ENCODE measurements around the gene MAP3K2.

DNA sequence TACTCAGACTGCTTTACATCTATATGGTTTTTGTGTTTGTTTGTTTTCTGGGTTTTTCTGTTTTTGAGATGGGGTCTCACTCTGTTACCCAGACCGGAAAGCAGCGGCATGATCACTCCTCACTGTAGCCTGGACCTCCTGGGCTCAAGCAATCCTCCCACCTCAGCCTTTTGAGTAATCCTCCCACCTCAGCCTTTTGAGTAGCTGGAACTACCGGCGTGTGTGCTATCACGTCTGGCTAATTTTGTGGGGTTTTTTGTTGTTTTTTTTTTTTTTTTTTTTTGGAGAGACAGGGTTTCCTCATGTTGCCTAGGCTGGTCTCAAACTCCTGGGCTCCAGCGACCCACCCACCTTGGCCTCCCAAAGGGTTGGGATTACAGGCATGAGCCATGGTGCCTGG is 9.1 kb downstream of the MAP3K2 start:
- TF ChIP-seq, protein P1, sequence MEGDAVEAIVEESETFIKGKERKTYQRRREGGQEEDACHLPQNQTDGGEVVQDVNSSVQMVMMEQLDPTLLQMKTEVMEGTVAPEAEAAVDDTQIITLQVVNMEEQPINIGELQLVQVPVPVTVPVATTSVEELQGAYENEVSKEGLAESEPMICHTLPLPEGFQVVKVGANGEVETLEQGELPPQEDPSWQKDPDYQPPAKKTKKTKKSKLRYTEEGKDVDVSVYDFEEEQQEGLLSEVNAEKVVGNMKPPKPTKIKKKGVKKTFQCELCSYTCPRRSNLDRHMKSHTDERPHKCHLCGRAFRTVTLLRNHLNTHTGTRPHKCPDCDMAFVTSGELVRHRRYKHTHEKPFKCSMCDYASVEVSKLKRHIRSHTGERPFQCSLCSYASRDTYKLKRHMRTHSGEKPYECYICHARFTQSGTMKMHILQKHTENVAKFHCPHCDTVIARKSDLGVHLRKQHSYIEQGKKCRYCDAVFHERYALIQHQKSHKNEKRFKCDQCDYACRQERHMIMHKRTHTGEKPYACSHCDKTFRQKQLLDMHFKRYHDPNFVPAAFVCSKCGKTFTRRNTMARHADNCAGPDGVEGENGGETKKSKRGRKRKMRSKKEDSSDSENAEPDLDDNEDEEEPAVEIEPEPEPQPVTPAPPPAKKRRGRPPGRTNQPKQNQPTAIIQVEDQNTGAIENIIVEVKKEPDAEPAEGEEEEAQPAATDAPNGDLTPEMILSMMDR (conservative IDR thresholded peaks at IDR 0.05; ENCODE audit: low read length), result no peak
- no peak for TF ChIP-seq EZH2phosphoT487 (IDR thresholded peaks at IDR 0.05; ENCODE audit: borderline replicate concordance)

All from Loucy (cell line).